Calu3 (cell line): ENCODE measurements around the gene CCL2. TPM values are rescaled to one million over a fixed set of nuclear protein-coding genes. Genes with fewer than 3 reads are reported as not detected.

Source experiments
- BruUV-seq: library from RNA; stranded (reverse); fragments of 400-500 nt; replicated peaks from 2 replicates; lab custom pipeline; 2021; lab: Mats Ljungman, UMichigan
- CTCF ChIA-PET: fragments of 300-600 bp; sonication (Branson Sonifier 250); formaldehyde crosslinking; loops from one replicate; lab custom pipeline; 2022; ENCODE audit warnings: antibody characterized with exemption; lab: Charles Lee
- DNase-seq: peaks from one replicate; pipeline ENCODE4 v3.0.0; 2022
- H3K27ac Mint-ChIP-seq: one replicate; pipeline ENCODE4 v1.8.0; 2022; ENCODE audit warnings: mixed read lengths; ENCODE audit not compliant: unreplicated experiment
- H3K27me3 Mint-ChIP-seq: one replicate; pipeline ENCODE4 v1.8.0; 2022; ENCODE audit warnings: mixed read lengths; ENCODE audit not compliant: unreplicated experiment
- H3K36me3 Mint-ChIP-seq: one replicate; pipeline ENCODE4 v1.8.0; 2022; ENCODE audit warnings: mild to moderate bottlenecking, moderate library complexity, mixed read lengths; ENCODE audit not compliant: insufficient read depth, unreplicated experiment
- H3K4me1 Mint-ChIP-seq: one replicate; pipeline ENCODE4 v1.8.0; 2022; ENCODE audit warnings: mild to moderate bottlenecking, low read depth, mixed read lengths; ENCODE audit not compliant: unreplicated experiment
- H3K4me3 Mint-ChIP-seq: one replicate; pipeline ENCODE4 v1.8.0; 2022; ENCODE audit warnings: mild to moderate bottlenecking, low read depth, moderate library complexity, mixed read lengths; ENCODE audit not compliant: unreplicated experiment
- H3K9me3 Mint-ChIP-seq: one replicate; pipeline ENCODE4 v1.8.0; 2022; ENCODE audit warnings: low read depth, mixed read lengths; ENCODE audit not compliant: unreplicated experiment
- intact Hi-C: fragments of 100-400 bp; cut with micrococcal nuclease; formaldehyde crosslinking; loops from one replicate; pipeline ENCODE4 v1.10.0; 2022; ENCODE audit not compliant: unreplicated experiment
- total RNA-seq: library from RNA; stranded (reverse); gene quantifications from 2 replicates; pipeline ENCODE4 v1.2.3, GENCODE V29; 2022
- TF ChIP-seq, protein P1 (sequence below): fragments of 200-600 bp; IDR thresholded peaks from one replicate; pipeline ENCODE4 v1.8.0; 2022; ENCODE audit warnings: antibody characterized with exemption; ENCODE audit not compliant: unreplicated experiment

CCL2 gene
- total RNA-seq, 1 experiment from 2014 or later = 6.0 TPM

DNA sequence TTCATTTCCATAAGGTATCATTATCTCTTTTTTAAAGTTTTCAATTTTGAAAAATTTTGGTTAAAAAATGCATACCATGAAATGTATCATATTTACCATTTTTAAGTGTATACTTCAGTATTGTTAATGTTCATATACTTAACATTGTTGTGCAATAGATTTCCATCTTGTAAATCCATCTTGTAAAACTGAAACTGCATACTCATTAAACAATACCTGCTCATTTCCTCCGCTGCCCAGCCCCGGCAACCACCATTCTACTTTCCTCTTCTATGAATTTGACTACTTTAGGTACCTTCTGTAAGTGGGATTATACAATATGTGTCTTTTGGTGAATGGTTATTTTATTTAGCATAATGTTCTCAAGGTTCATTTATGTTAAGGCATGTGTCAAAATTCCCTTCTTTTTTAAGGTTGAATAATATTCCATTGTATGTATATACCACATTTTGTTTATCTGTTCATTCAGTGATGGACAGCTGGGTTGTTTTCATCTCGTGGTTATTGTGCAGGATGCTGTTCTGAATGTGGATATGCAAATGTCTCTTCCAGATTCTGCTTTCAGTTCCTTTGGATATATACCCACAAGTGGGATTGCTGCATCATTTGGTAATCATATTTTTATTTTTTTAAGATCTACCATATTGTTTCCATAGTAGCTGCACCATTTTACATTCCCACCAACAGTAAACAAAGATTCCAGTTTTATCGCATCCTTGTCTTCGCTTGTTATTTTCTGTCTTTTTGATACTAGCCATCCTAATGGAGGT is 6.7 kb downstream of the CCL2 start:
- CTCF ChIA-PET = no interaction called here
- no peak overlapping the region for H3K27ac Mint-ChIP-seq
- intact Hi-C loops = no loop called here
- no peak overlapping the region for H3K4me3 Mint-ChIP-seq
- DNase-seq = no peak
- TF ChIP-seq, protein P1, sequence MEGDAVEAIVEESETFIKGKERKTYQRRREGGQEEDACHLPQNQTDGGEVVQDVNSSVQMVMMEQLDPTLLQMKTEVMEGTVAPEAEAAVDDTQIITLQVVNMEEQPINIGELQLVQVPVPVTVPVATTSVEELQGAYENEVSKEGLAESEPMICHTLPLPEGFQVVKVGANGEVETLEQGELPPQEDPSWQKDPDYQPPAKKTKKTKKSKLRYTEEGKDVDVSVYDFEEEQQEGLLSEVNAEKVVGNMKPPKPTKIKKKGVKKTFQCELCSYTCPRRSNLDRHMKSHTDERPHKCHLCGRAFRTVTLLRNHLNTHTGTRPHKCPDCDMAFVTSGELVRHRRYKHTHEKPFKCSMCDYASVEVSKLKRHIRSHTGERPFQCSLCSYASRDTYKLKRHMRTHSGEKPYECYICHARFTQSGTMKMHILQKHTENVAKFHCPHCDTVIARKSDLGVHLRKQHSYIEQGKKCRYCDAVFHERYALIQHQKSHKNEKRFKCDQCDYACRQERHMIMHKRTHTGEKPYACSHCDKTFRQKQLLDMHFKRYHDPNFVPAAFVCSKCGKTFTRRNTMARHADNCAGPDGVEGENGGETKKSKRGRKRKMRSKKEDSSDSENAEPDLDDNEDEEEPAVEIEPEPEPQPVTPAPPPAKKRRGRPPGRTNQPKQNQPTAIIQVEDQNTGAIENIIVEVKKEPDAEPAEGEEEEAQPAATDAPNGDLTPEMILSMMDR = no peak
- H3K9me3 Mint-ChIP-seq = no peaks in the 10 kb centered on the region
- BruUV-seq = no TSS peak
- H3K36me3 Mint-ChIP-seq = no peaks in the 10 kb centered on the region
- peaks cover 35% of the 10 kb centered on the region for H3K27me3 Mint-ChIP-seq
- H3K4me1 Mint-ChIP-seq = no peaks in the 10 kb centered on the region

DNA sequence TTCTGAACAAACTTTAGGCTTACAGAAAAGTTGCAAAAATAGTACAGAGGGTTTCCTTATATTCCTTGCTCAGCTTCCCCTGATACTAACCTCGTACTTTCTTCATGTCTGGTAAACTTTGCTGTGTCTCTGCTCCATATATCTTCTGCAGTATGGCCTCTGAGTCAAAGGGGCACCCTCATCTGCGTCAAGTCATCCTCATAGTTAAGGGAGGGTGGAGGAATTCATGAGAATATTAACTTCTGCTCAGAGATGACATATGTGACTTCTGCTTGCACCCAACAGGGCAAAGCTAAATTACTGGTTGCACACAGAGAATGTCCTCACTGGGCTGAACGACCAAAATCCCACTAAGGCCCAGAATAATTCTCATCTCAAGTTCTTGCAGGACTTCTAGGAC is 10.6 kb downstream of the CCL2 start:
- no peak for DNase-seq
- Mint-ChIP-seq H3K27ac (no peak overlapping the region), H3K36me3 (no peaks in the 10 kb centered on the region), H3K9me3 (no peaks in the 10 kb centered on the region), H3K4me1 (no peaks in the 10 kb centered on the region), H3K27me3 (peaks cover 23% of the 10 kb centered on the region), H3K4me3 (no peak overlapping the region)
- CTCF ChIA-PET = no interaction called here
- TF ChIP-seq, protein P1 = no peak
- intact Hi-C loops = no loop called here
- BruUV-seq = no TSS peak

DNA sequence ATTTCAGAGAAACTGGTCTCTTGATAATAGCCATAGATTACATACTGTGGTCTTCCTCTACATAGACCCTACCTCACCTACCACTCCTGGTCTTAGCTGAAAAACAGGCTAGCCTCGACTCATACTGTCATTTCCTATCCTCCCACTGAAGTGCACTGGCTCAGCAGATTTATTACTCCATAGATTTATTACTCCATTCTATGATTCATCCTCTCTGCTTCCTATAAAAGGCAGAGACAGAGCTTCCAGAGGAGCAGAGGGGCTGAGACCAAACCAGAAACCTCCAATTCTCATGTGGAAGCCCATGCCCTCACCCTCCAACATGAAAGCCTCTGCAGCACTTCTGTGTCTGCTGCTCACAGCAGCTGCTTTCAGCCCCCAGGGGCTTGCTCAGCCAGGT is 14.9 kb downstream of the CCL2 start, which contains the start of gene CCL7:
CCL7 (plus strand) TSS at position 253 of the 400 bp plus-strand sequence; CDS start at position 323, 70 bp downstream.
- no TSS peak for BruUV-seq
- H3K36me3 Mint-ChIP-seq = no peaks in the 10 kb centered on the region
- intact Hi-C loops = no loop called here
- no peak within 1 kb of the TSS for H3K4me3 Mint-ChIP-seq
- DNase-seq = no peak
- TF ChIP-seq, protein P1 = no peak
- H3K27me3 Mint-ChIP-seq = peaks cover 48% of the 10 kb centered on the region
- H3K9me3 Mint-ChIP-seq = peaks cover 2% of the 10 kb centered on the region
- no peak within 1 kb of the TSS for H3K27ac Mint-ChIP-seq
- CTCF ChIA-PET = no interaction called here
- no peaks in the 10 kb centered on the region for H3K4me1 Mint-ChIP-seq

DNA sequence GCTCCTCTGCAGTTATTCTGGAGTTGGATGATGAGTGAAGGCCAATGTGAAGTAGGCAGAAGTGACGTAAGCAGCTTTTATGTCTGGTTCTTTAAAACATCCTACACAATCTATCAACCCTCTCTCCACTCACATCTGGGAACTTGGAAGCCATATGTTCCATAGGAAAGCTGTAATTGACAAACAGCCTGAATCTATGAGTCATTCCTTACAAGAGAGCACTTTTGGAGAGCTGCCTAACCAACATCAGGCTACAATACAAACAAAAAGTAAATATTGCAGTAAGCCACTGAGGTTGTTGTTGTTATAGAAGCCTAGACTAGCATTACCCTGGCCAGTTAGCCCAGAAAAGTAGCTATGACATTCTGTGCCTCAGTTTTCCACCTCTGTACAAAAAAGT is 20.8 kb downstream of the CCL2 start:
- Mint-ChIP-seq H3K4me1 (no peaks in the 10 kb centered on the region), H3K4me3 (no peak overlapping the region), H3K9me3 (peaks cover 2% of the 10 kb centered on the region), H3K27me3 (peaks cover 64% of the 10 kb centered on the region), H3K36me3 (no peaks in the 10 kb centered on the region), H3K27ac (no peak overlapping the region)
- intact Hi-C loops = no loop called here
- BruUV-seq = no TSS peak
- no peak for DNase-seq
- CTCF ChIA-PET = no interaction called here
- TF ChIP-seq, protein P1 = no peak
